GM12892 (cell line): ENCODE results near the gene DEFB127.

ENCODE experiments used
- POLR2A ChIP-seq: IDR thresholded peaks from 2 replicates; pipeline ENCODE4 v1.6.1; 2011; ENCODE audit warnings: low read depth, low read length, control low read depth
- TAF1 ChIP-seq: IDR thresholded peaks from 2 replicates; pipeline ENCODE4 v1.6.1; 2011; ENCODE audit warnings: low read depth, mild to moderate bottlenecking, control low read depth, low read length, borderline replicate concordance

GRCh38 chr20:198225-198624 lies 41.0 kb downstream of the DEFB127 start:
- TF ChIP-seq TAF1, result no peak
- no peak for TF ChIP-seq POLR2A
